Psoas muscle (tissue), 8 donors: ENCODE measurements around the gene UBAP2. TPM values are rescaled to one million over a fixed set of nuclear protein-coding genes. Genes with fewer than 3 reads are reported as not detected.

Experiments
- ATAC-seq, 4 donors: fragments of 200-7000 bp; cut with Tn5 transposase; one replicate each; pipeline ENCODE4 v1.9.1; 2020; ENCODE audit warnings: moderate library complexity in 3 of 4, mild to moderate bottlenecking in 2 of 4
- DNase-seq, 2 donors: peaks; one replicate each; pipeline ENCODE4 v3.0.0-alpha.2; 2020
- H3K27ac ChIP-seq: fragments of 200-600 bp; one replicate; pipeline ENCODE4 v1.8.0; 2022
- H3K27me3 ChIP-seq, 3 donors: fragments of 200-600 bp in 1 of 3; one replicate each; pipeline versions ENCODE4 v1.6.1 to v1.8.0; 2013 to 2022; ENCODE audit warnings: low read length in 2 of 3, mild to moderate bottlenecking in 2 of 3, moderate library complexity in 1 of 3; ENCODE audit not compliant: insufficient read depth in 3 of 3
- H3K36me3 ChIP-seq, 2 donors: fragments of 200-600 bp in 1 of 2; one replicate each; pipeline versions ENCODE4 v1.6.1 to v1.8.0; 2013 to 2022; ENCODE audit warnings: low read depth in 1 of 2, mild to moderate bottlenecking in 1 of 2, moderate library complexity in 1 of 2; ENCODE audit not compliant: insufficient read depth in 1 of 2
- H3K4me1 ChIP-seq: fragments of 200-600 bp; one replicate; pipeline ENCODE4 v1.8.0; 2022
- H3K4me3 ChIP-seq: fragments of 200-600 bp; one replicate; pipeline ENCODE4 v1.8.0; 2022; ENCODE audit warnings: mild to moderate bottlenecking
- H3K9me3 ChIP-seq: fragments of 200-600 bp; one replicate; pipeline ENCODE4 v1.8.0; 2022
- CTCF ChIP-seq: fragments of 200-600 bp; IDR thresholded peaks from one replicate; pipeline ENCODE4 v1.8.0; 2022; ENCODE audit warnings: antibody characterized with exemption
- WGBS, 3 donors: extraction: QIAGEN DNeasy Blood & Tissue Kit; methylation state at CpG; one replicate each; pipeline versions ENCODE4 v1.1.6 to v1.1.7; 2013; 5-methylcytosine and 5-hydroxymethylcytosine counted together
- intact Hi-C, 2 donors: fragments of 100-400 bp; cut with DNase I; formaldehyde crosslinking; loops; one replicate each; pipeline versions ENCODE4 v1.11.0 to v1.14.2; 2022
- polyA plus RNA-seq, 3 donors: library from polyadenylated mRNA; stranded (reverse); fragments of 200-250 nt; gene quantifications; one replicate each; pipeline ENCODE4 v1.2.3, GENCODE V29; 2013
- total RNA-seq, 4 donors: library from RNA; stranded (reverse); fragmentation: NEBNext Ultra II Directional in 2 of 4; extraction: Animal tissue kit (Norgen Biotek cat#: 25700) in 2 of 4; gene quantifications; one replicate each; pipeline versions ENCODE4 v1.2.1 to v1.2.4, GENCODE V29; 2021 to 2023
- donor health status: healthy with polysubstance abuse.
- donor health status: DM: no; HTN: no; CAD: no; lungs with moderate emphysema.
- donor health status: Bipolar disorder and iron deficiency.
- donor health status: healthy.
- donor health status: DM: yes; HTN: yes; CAD: no.
- donor health status: DM: no; HTN: no; CAD: no.
- donor health status: DM: no; HTN: no; CAD: no.
- donor health status: DM: yes; HTN: yes; CAD: no.

UBAP2 gene
- total and polyA plus RNA-seq, 7 donors = 14.4 to 46.3 (median 31.5) TPM

DNA sequence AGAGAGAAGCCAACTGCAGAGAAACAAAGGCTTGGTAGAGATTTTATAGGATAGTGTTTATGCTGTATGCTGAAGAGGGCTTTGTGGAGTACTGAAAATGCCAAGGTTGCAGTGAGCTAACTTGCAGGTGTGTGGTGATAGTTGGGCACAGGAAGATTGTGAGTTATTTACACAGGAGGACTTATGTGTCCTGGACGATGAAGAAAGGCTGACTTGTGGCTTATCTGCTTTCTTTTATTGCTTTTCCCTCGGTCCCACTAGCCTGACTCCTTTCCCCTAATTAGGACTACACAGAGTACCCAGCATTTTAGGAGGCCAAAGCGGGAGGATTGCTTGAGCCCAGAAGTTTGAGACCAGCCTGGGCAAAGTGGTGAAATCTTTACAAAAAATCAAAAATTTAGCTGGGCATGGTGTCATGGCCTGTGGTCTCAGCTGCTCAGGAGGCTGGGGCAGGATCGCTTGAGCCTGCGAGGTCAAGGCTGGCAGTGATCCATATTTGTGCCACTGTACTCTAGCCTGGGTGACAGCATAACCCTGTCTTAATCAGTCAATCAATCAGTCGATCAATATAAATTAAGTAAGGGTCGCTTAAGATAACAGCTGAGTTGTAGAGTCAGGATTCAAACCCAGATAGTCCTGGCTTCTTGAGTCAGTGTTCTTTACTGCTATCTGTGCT lies 169.9 kb downstream of the UBAP2 start:
- H3K9me3 ChIP-seq = no peaks in the 10 kb centered on the region
- peak overlapping the region; percentile 73 for H3K27ac ChIP-seq
- WGBS, 3 donors = 70 to 82% (median 72%) methylated on average over 7 of the region's 7 CpGs
- no peak for TF ChIP-seq CTCF
- ATAC-seq = no peak
- no peak overlapping the region for H3K4me3 ChIP-seq
- intact Hi-C loops = no loop called here
- H3K4me1 ChIP-seq = peaks cover 70% of the 10 kb centered on the region
- H3K36me3 ChIP-seq = no peaks in the 10 kb centered on the region
- no peaks in the 10 kb centered on the region for H3K27me3 ChIP-seq
- no peak for DNase-seq

DNA sequence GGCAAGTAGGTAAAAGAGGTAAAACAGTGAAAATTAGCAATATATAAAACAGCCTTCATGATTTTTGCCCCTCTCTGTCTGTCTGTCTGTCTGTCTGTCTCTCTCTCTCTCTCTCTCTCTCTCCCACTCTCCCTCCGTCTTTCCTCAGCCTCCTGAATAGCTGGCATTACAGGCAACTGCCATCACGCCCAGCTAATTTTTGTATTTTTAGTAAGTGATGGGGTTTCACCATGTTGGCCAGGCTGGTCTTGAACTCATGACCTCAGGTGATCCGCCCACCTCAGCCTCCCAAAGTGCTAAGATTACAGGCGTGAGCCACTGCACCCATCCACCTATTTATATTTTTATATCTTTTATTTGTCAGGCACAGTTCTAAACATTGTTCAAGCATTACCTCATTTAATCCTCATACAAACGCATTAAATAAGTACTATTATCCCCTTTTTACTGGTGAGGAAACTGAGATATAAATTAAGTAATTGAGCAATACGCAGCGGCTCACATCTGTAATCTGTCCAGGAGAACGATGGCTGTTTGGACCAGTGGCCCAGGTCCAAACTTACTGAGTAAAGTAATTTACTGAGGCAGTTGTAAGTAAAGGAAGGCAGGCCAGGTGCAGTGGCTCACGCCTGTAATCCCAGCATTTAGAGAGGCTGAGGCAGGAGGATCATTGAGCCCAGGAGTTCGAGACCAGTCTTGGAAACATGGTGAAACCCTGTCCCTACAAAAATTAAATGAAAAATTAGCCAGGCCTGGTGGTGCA lies 170.8 kb downstream of the UBAP2 start:
- Histone ChIP-seq H3K36me3 (no peaks in the 10 kb centered on the region), H3K4me3 (no peak overlapping the region), H3K27me3 (no peaks in the 10 kb centered on the region), H3K9me3 (no peaks in the 10 kb centered on the region), H3K27ac (peak overlapping the region; percentile 73), H3K4me1 (peaks cover 69% of the 10 kb centered on the region)
- intact Hi-C loops = no loop called here
- DNase-seq (peak in 1 of 2 donors; percentile 64), ATAC-seq (peak; percentile 62 to 77 (median 70))
- 33 to 41% (median 35%) methylated on average over 10 of the region's 10 CpGs for WGBS, 3 donors
- no peak for TF ChIP-seq CTCF

Other genes starting within 250 kb of the UBAP2 start
- 10 to 100 TPM; 48.0 to 62.9 (median 52.2) TPM for gene UBE2R2, start 231.7 kb downstream of the UBAP2 start, total RNA-seq
- gene UBE2R2, start 231.7 kb downstream of the UBAP2 start, polyA plus RNA-seq = 10 to 100 TPM; 20.3 to 52.3 (median 37.5) TPM
- gene DCAF12, start 77.8 kb upstream of the UBAP2 start, total RNA-seq = 10 to 100 TPM; 18.0 to 27.1 (median 23.3) TPM
- gene DCAF12, start 77.8 kb upstream of the UBAP2 start, polyA plus RNA-seq = 10 to 100 TPM; 15.8 to 38.0 (median 18.1) TPM
- 100 to 1,000 TPM in 1 of 4 donors, 10 to 100 TPM in 3; 55.8 to 126 (median 73.4) TPM for gene UBAP1, start 130.2 kb upstream of the UBAP2 start, total RNA-seq
- 100 to 1,000 TPM in 1 of 3 donors, 10 to 100 TPM in 2; 89.6 to 203 (median 92.9) TPM for gene UBAP1, start 130.2 kb upstream of the UBAP2 start, polyA plus RNA-seq